GM19239 (cell line): Measurements from ENCODE around the gene PPP1R18.
A peak's percentile ranks its signal among the peaks of the same experiment; 100 is the strongest.
"Not testable (repeated sequence)": the region's sequence is repeated elsewhere in the genome, so short reads cannot be mapped to it uniquely, and the experiment has no call there.

Experiments
- DNase-seq: peaks from one replicate; pipeline ENCODE4 v3.0.0; 2011; ENCODE audit warnings: low spot score; ENCODE audit not compliant: insufficient read length
- FAIRE-seq: peaks from 2 replicates; lab custom pipeline; 2011; peaks lifted over from hg19 to GRCh38; lab: Jason Lieb, UNC

The PPP1R18 gene

GRCh38 chr6:30720738-30721197 lies 34.3 kb upstream of the PPP1R18 start:
- FAIRE-seq = no peak
- no peak for DNase-seq

DNA sequence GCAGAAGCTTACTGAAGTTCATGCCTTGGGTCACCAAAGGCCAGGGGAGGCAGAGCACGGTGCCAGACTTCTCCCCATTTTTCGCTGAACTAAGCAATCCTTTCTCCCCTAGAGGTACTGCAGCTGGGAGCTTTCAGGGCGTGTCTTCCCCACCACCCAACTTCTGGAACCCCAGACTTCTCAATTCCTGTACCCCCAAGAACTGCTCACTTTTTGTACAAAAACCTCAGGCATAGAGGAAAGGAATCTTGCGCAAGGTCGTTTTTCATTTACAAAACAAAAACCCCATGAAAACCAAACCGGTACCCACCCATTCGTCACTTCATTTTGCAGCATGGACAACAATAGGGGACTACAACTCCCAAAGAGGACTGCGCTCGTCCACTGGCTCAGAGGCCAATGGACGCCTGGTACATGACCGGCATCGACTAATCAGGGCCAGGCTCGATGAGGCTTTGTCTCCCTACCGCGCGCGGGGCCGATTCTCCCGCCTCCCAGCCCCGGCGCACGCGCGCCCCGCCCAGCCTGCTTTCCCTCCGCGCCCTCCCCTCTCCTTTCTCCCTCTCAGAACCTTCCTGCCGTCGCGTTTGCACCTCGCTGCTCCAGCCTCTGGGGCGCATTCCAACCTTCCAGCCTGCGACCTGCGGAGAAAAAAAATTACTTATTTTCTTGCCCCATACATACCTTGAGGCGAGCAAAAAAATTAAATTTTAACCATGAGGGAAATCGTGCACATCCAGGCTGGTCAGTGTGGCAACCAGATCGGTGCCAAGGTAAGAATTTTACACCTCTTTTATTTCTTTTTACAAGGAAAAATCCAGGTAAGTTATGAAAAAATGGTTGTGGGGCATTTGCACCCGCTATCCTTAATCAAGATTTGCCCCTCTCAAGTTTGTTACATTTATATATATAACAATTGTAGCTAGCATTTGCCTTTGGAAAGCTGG lies 33.6 kb upstream of the PPP1R18 start, which contains the start of gene TUBB:
Gene TUBB, plus strand, starts transcription at position 562 of the 947 bp plus-strand sequence. Its CDS starts 155 bp downstream, at position 717.
- peak; percentile 96 for FAIRE-seq
- DNase-seq = peak; percentile 64

- DNase-seq = no peak
- peak; percentile 63 for FAIRE-seq
These were observed 32.9 kb upstream of the PPP1R18 start for GRCh38 chr6:30719356-30719755.

DNA sequence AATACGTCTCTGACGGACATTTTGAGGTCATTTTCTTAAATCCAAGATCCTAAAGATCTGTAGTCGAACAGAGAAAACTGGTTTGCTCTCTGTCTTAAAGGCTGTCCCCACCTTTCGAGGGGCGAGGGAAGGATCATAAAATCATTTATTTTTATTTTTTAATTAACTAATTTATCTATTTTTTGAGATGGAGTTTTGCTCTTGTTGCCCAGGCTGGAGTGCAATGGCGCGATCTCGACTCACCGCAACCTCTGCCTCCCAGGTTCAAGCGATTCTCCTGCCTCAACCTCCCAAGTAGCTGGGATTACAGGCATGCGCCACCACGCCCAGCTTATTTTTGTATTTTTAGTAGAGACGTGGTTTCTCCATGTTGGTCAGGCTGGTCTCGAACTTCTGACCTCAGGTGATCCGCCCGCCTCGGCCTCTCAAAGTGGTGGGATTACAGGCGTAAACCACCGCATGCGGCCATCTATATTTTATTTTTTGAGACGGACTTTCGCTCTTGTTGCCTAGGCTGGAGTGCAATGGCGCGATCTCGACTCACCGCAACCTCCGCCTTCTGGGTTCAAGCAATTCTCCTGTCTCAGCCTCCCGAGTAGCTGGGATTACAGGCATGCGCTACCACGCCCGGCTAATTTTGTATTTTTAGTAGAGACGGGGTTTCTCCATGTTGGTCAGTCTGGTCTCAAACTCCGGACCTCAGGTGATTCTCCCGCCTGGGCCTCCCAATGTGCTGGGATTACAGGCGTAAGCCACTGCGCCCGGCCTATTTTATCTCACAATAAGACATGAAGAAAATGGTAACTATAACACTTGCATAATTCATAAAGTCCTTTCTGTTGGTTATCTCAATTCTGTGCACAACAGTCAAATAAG lies 31.6 kb upstream of the PPP1R18 start:
- FAIRE-seq, DNase-seq: not testable (repeated sequence)

GRCh38 chr6:30717129-30717844 lies 30.8 kb upstream of the PPP1R18 start, which contains the start of gene MDC1:
MDC1 (minus strand) TSS chr6:30717281; CDS start chr6:30715175, 2,106 bp downstream.
- FAIRE-seq = peak; percentile 99
- peak; percentile 76 for DNase-seq

DNA sequence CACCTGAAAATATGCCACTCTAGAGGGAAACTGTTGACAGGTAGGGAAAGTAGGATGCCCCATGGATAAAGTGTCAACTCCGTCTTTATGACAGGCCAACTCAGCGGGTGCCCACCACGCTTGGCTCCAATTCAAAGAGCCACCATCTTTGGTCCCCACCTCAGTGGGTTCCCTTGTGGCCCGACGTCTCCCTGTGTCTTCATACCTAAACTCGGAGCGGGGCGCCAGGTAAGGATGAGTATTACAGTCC lies 30.4 kb upstream of the PPP1R18 start:
- FAIRE-seq (no peak), DNase-seq (no peak)

GRCh38 chr6:30714263-30714662 lies 27.8 kb upstream of the PPP1R18 start:
- no peak for FAIRE-seq
- DNase-seq = no peak

- FAIRE-seq (no peak), DNase-seq (no peak)
These were observed 26.0 kb upstream of the PPP1R18 start for GRCh38 chr6:30712441-30712945.

DNA sequence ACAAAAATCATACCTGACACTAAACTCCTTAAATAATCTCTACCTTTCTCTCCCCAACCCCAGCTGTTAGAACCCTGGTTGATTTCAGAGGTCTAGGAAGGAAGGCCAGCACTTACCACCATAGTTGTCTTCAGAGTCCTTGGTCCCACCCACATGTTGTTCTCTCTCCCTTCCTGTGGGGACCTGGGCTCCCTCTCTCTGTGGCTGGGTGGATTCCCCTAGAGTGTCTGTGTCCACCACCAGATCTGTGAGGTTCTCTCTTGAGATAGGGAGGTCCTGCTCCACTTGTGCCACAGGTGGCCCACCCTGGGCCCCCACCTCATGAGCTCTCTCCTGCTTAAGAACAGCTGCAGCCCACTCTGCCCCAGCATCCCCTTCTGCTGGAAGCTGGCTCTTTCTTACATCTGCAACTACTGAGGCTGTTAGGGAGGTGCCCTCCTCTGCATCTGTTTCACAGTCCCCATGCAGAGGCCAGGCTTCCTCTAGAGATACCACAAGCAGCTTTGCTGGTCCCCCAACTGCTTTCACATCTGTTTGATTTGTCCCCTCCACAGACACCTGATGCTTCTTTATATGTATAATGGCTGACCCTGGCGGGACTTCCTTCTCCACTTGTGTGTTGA lies 25.4 kb upstream of the PPP1R18 start:
- no peak for DNase-seq
- peak; percentile 37 for FAIRE-seq

DNA sequence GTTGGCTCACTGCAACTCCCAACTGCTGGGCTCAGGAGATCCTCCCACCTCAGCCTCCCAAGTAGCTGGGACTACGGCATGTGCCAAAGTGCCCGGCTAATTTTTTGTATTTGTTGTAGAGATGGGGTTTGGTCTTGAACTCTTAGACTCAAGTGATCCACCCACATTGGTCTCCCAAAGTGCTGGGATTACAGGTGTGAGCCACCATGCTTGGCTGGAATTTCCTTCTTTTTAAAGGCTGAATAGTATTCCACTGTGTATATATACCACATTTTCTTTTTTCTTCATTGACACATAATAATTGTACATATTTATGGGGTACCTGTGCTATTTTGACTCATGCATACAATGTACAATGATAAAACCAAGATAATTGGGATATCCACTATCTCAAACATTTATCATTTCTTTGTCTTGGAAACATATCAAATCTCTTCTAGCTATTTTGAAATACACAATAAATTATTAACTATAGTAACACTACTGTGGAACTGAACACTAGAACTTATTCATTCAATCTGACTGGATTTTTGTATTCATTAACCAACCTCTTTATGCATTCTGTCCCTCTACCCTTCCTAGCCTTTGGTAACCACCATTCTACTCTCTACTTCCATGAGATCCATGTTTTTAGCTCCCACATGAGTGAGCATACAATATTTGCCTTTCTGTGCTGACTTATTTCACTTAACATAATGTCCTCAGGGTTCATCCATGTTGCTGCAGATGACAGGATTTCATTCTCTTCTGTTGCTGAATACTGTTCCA lies 22.8 kb upstream of the PPP1R18 start:
- DNase-seq = no peak
- no peak for FAIRE-seq

DNA sequence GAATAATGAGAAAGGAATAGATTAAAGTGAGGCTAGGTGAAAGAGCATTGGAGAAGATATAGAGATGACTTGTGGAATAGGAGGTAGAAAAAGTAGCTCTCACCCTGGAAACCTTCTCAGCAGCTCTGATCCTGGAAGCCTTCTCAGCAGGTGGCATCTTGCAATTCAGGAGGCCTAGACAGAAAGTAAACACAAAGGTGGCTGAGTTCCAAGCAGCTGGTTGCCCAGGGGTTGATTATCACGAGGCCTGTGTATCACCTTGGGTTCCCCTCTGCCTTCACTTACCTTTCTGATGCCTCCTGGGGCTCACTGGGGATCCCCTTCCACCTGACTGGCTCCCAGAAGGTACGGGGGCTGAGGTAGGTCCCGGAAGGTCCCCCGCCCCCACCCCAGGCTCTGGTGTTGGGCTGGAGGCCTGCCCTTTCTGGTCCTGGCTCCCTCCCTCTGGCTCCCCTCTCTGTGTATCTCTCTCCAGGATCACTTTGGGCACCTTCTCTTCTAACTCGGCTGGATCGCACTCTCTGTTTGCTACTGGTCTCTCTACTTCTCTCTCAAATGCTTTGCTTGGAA lies 20.9 kb upstream of the PPP1R18 start:
- DNase-seq (no peak), FAIRE-seq (no peak)

DNA sequence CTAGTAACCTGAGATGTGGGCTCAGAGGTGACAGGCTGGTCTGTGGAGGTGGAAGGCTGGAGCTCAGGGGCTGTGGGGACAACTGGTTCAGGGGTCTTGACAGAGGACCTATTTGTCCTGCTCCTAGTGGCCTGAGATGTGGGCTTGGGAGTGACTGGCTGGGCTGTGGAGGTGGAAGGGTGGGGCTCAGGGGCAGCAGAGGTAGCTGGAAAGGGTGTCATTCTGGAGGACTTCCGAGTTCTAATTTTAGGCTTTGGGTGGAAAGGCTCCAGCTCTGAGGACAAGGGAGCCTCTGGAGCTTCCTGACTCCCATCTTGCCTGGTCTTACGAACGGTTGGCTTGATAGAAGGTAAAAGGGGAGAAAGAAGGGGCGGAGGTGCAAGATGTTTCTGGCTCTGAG lies 19.2 kb upstream of the PPP1R18 start:
- FAIRE-seq (no peak), DNase-seq (no peak)

DNA sequence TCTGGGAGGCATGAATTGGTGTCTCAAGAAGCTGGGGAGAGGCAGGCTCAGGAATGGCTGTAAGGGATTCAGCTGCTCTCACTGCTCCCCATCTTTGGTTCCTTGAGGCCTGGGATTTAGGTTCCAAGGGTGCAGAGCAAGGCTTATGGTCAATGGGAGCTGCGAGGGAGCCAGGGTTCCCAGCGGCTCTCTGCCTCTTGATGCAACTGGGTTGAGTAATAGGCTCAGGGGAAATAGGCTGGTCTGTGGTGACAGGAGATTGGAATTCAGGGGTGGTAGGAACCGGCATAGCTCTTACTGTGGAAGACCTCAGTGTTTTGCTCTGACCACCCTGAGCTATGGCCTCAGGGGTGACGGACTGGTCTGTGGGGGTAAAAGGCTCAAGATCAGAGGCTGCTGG lies 17.4 kb upstream of the PPP1R18 start:
- DNase-seq = no peak
- no peak for FAIRE-seq

DNA sequence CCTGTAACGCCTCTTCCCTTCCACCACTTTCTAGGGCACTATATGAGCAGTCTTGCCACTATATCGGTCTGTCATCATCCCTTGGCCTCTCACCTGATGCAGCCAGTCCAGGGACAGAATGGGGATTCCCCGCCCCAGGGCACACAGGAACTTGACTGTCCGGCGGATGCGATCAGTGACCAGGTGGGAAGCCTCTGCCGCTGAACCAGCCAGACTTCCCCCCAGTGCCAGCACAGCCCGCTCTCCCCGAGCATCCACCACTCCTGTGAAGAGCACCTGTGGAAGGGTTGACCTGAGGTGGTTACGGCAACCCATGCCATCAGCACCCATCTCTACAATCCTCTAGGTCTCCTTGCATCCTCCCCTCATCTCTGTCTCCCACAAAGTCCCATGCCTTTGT lies 16.6 kb upstream of the PPP1R18 start:
- no peak for FAIRE-seq
- DNase-seq = no peak

- no peak for DNase-seq
- FAIRE-seq = no peak
These were observed 13.9 kb upstream of the PPP1R18 start for GRCh38 chr6:30700340-30700739.

DNA sequence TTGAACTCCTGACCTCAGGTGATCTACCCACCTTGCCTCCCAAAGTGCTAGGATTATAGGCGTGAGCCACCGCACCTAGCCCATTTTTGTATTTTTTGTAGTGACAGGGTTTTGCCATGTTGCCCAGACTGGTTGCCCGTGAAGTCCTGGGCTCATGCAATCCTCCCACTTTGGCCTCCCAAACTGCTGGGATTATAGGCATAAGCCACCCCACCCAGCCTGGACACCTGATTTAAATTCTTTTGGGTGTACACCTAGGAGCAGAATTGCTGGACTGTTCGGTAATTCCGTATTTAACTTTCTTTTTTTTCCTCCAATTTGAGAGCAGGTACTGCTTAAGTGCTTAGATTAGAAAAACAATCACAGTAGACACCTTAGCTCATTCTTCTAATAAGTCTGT lies 10.0 kb upstream of the PPP1R18 start:
- DNase-seq (no peak), FAIRE-seq (no peak)

DNA sequence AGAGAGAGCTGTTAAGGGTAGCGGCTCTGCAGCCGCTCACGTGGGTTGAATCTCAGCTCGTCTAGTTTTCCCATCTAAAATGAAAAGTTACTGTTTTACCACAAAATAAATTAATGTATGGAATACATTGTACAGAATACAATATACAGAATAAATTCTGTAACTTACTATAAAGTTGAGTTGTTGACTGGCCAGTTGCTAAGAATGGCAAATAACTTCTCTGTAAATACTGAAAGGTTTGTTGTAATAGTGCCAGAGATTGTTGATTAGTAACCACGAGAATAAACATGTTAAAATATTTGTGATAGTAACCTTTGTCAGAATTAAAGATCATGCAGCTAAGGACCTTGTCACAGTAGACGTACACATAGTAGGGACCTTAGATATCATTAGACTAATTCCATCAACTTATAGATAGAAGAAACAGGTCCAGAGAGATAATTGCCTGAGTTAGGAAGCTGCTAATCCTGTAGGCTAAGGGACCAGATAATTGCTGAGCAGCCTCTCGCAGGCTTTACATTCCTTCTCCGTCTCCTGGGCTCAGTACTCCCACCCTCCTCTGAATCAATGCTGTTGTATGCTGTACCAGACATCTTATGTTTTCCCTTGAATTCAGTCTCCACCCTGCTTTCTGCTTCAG lies 4.9 kb upstream of the PPP1R18 start:
- no peak for DNase-seq
- no peak for FAIRE-seq
